NCI-H2107 treated with DMSO at 0.1 percent for 48 hours (cell line): Measurements from ENCODE around the gene TIAM2.
"Not testable (repeated sequence)": the region's sequence is repeated elsewhere in the genome, so short reads cannot be mapped to it uniquely, and the experiment has no call there.

ENCODE experiments used
- DNase-seq: peaks from one replicate; lab custom pipeline; 2025; ENCODE audit not compliant: unreplicated experiment; lab: John Stamatoyannopoulos, UW

TIAM2 gene

GRCh38 chr6:154995254-154996015, at the start of gene TIAM2:
TIAM2 (plus strand) TSS chr6:154995315; CDS start chr6:155129224, 133,909 bp downstream.
- DNase-seq: no peak

GRCh38 chr6:154950979-154951344, 44.2 kb upstream of the TIAM2 start:
- DNase-seq: no peak

- DNase-seq: no peak
Measured at GRCh38 chr6:154951345-154952200, 43.5 kb upstream of the TIAM2 start.

- no peak for DNase-seq
Measured at GRCh38 chr6:154953644-154954043, 41.5 kb upstream of the TIAM2 start.

GRCh38 chr6:154954347-154954746, 40.8 kb upstream of the TIAM2 start:
- DNase-seq: no peak

- DNase-seq: no peak
Measured at GRCh38 chr6:154956771-154957522, 38.2 kb upstream of the TIAM2 start.

- no peak for DNase-seq
Measured at GRCh38 chr6:154958469-154958868, 36.6 kb upstream of the TIAM2 start.

GRCh38 chr6:154960299-154960843, 34.7 kb upstream of the TIAM2 start:
- no peak for DNase-seq

GRCh38 chr6:154960854-154961530, 34.1 kb upstream of the TIAM2 start:
- DNase-seq: no peak

- no peak for DNase-seq
Measured at GRCh38 chr6:154962753-154963152, 32.4 kb upstream of the TIAM2 start.

GRCh38 chr6:154966065-154966770, 28.9 kb upstream of the TIAM2 start:
- DNase-seq: not testable (repeated sequence)

- DNase-seq: no peak
Measured at GRCh38 chr6:154969796-154970195, 25.3 kb upstream of the TIAM2 start.

- no peak for DNase-seq
Measured at GRCh38 chr6:154974485-154975149, 20.5 kb upstream of the TIAM2 start.

GRCh38 chr6:154977588-154977987, 17.5 kb upstream of the TIAM2 start:
- no peak for DNase-seq

GRCh38 chr6:154980273-154981078, 14.6 kb upstream of the TIAM2 start:
- DNase-seq: no peak

GRCh38 chr6:154981079-154981870, 13.8 kb upstream of the TIAM2 start:
- no peak for DNase-seq

- no peak for DNase-seq
Measured at GRCh38 chr6:154984146-154984545, 11.0 kb upstream of the TIAM2 start.

- no peak for DNase-seq
Measured at GRCh38 chr6:154986787-154987235, 8.3 kb upstream of the TIAM2 start.
